ENCODE data around the gene SMYD4. TPM values are rescaled to one million over a fixed set of nuclear protein-coding genes. Genes with fewer than 3 reads are reported as not detected.
"Not testable (repeated sequence)": the region's sequence is repeated elsewhere in the genome, so short reads cannot be mapped to it uniquely, and the experiment has no call there.

The SMYD4 gene
- total RNA-seq, 2 experiments from 2014 or later, result 40.3 to 41.7 TPM

DNA sequence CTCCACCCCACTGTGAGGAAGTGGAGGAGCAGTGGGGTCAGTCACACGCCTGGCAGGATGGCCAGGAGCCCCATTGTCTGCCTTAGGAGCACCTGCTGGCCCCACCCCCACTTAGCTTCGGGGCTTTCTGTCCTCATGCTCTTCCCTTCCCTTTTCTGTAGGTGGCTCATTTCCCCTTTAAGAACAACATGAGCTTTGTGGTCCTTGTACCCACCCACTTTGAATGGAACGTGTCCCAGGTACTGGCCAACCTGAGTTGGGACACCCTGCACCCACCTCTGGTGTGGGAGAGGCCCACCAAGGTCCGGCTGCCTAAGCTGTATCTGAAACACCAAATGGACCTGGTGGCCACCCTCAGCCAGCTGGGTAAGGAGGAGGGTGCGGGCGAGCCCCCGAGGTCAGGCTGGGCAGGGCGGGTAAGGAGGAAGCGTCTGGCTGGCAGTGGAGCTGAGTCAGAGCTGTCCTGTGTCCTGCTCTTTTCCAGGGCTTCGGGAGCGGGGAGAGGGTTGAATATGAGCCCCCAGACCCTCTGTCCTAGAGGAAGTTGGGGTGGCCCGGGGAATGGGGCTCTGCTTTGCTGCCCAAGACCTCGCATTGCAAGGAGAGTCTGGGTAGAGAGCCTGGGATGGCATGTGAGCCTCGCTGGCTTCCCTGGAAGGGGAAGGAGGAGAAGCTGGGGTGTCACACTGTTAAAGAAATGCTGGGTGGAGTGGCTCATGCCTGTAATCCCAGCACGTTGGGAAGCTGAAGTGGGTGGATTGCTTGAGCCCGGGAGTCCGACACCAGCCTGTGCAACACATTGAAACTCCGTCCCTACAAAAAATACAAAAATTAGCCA lies 77.1 kb downstream of the SMYD4 start:
- no peaks in the 10 kb centered on the region for H3K9me3 Mint-ChIP-seq (ENCODE audit: insufficient read depth)
- H3K4me1 Mint-ChIP-seq (ENCODE audit: low read depth), result peaks cover 4% of the 10 kb centered on the region
- POLR2A ChIA-PET, result interaction anchor here (0.6 to 1.5 kb wide), 2 partner anchors 13 to 558 kb away, joined by 3 to 4 read pairs; no protein-coding TSS in a partner anchor
- H3K4me3 Mint-ChIP-seq, result no peak overlapping the region
- H3K36me3 Mint-ChIP-seq (ENCODE audit: low read depth), result no peaks in the 10 kb centered on the region
- ATAC-seq (no peak), DNase-seq (no peak)
- H3K27ac Mint-ChIP-seq, result no peak overlapping the region
- CTCF ChIA-PET, result interaction anchor here (2.3 kb wide), 1 partner anchor 31 kb away, joined by 8 read pairs; no protein-coding TSS in a partner anchor
- no peaks in the 10 kb centered on the region for H3K27me3 Mint-ChIP-seq (ENCODE audit: low read depth)

DNA sequence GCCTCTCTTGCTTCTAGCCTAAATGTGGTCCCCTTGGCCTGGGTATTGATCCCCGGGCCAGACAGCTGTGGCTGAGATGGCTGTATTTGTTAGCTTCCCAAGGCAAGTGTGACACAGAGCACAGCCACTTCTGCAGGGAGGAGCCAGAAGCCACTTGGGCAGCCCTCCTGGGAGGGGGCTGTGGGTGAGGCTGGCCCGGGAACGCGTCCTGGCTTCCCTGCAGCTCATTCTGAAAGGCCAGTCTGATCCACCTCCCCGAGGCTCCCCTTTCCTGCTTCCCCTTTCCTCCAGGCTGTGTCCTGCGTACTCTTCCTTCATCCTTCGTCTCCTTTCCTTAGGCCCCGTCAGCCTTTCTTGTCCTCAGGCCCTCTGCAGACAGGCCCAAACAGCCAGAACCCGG lies 79.1 kb downstream of the SMYD4 start:
- ChIA-PET POLR2A (no interaction called here), CTCF (no interaction called here)
- Mint-ChIP-seq H3K4me3 (no peak overlapping the region), H3K4me1 (ENCODE audit: low read depth) (peaks cover 4% of the 10 kb centered on the region), H3K9me3 (ENCODE audit: insufficient read depth) (no peaks in the 10 kb centered on the region), H3K36me3 (ENCODE audit: low read depth) (no peaks in the 10 kb centered on the region), H3K27ac (no peak overlapping the region), H3K27me3 (ENCODE audit: low read depth) (no peaks in the 10 kb centered on the region)
- DNase-seq (no peak), ATAC-seq (no peak)

DNA sequence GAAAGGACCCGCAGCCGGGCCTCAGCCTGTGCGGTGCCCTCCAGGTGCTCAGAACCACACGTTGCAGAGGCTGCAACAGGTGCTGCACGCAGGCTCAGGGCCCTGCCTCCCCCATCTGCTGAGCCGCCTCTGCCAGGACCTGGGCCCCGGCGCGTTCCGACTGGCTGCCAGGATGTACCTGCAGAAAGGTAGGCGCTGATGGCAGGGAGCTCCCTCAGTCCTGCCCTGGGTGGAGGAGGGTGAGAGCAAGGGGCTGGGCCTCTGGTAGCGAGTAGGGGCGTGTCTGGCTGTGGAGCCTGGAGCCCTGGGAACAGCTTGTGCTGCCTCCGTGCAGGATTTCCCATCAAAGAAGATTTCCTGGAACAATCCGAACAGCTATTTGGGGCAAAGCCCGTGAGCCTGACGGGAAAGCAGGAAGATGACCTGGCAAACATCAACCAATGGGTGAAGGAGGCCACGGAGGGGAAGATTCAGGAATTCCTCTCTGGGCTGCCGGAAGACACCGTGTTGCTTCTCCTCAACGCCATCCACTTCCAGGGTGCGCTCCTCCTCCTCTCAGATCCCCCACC lies 82.6 kb downstream of the SMYD4 start:
- H3K4me1 Mint-ChIP-seq (ENCODE audit: low read depth), result no peaks in the 10 kb centered on the region
- H3K4me3 Mint-ChIP-seq, result no peak overlapping the region
- H3K9me3 Mint-ChIP-seq (ENCODE audit: insufficient read depth), result no peaks in the 10 kb centered on the region
- H3K27me3 Mint-ChIP-seq (ENCODE audit: low read depth), result no peaks in the 10 kb centered on the region
- CTCF ChIA-PET, result no interaction called here
- no peaks in the 10 kb centered on the region for H3K36me3 Mint-ChIP-seq (ENCODE audit: low read depth)
- DNase-seq, result no peak
- H3K27ac Mint-ChIP-seq, result no peak overlapping the region
- ATAC-seq, result no peak
- POLR2A ChIA-PET, result interaction anchor here (0.8 kb wide), 1 partner anchor 9 kb away, joined by 3 read pairs; no protein-coding TSS in a partner anchor

DNA sequence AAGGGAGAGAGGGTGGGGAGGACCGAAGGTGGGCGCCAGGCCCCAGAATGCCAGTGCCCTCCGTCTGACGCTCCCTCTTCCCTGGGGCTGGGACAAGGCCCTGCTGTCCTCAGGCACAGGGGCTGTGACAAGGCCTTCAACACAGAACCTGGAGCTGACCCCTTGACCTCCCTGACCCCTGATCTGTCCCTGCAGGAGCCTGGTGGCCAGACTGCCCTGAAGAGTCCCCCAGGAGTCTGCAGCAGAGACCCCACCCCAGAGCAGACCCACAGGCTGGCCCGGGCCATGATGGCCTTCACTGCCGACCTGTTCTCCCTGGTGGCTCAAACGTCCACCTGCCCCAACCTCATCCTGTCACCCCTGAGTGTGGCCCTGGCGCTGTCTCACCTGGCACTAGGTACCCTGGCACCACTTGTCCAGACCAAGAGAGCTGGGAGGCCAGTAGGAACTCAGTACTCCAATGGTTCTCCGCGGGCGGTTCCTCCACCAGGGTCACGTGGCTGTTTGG lies 84.1 kb downstream of the SMYD4 start:
- ChIA-PET CTCF (no interaction called here), POLR2A (no interaction called here)
- DNase-seq, result no peak
- H3K36me3 Mint-ChIP-seq (ENCODE audit: low read depth), result no peaks in the 10 kb centered on the region
- no peaks in the 10 kb centered on the region for H3K27me3 Mint-ChIP-seq (ENCODE audit: low read depth)
- H3K27ac Mint-ChIP-seq, result no peak overlapping the region
- no peaks in the 10 kb centered on the region for H3K4me1 Mint-ChIP-seq (ENCODE audit: low read depth)
- ATAC-seq, result no peak
- H3K9me3 Mint-ChIP-seq (ENCODE audit: insufficient read depth), result no peaks in the 10 kb centered on the region
- no peak overlapping the region for H3K4me3 Mint-ChIP-seq

DNA sequence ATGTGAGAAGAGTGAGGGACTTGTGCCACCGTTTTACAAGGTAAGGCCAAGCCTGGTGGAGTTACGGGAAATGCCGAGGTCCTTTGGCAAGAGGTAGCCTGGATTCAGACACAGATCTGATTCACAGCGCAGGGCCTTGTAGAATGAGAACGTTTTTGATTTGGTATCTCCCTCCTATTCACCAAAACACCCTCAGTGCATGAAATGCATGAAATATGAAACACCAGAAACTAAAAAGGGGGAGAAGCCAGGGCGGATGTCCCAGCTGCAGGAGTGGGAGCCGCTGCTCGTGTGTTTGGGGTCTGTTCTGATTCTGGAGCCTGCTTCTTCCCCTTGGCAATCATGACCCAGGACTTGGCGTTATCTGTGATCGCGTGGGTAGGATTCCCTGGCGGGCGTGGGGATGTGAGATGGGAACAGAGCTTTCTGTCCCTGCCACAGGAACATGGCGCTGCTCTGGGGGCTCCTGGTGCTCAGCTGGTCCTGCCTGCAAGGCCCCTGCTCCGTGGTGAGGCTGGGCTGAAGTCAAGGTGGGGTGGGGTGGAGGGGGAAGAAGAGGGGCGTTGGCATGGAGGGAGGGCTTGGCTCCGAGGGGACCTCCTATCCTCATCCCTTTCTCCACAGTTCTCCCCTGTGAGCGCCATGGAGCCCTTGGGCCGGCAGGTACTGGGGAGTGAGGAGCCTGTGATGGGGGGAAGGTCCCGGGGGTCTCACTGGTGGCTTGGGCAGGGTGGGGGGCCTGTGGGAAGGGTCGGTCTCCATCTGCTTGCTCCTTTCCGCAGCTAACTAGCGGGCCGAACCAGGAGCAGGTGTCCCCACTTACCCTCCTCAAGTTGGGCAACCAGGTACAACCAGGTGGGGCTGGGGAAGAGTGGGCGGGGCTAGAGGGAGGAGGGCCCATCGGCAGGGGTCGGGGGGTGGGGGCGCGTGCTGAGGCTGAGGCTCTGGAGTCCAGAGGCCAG lies 84.9 kb downstream of the SMYD4 start:
- POLR2A ChIA-PET, result no interaction called here
- ATAC-seq, result no peak
- CTCF ChIA-PET, result no interaction called here

DNA sequence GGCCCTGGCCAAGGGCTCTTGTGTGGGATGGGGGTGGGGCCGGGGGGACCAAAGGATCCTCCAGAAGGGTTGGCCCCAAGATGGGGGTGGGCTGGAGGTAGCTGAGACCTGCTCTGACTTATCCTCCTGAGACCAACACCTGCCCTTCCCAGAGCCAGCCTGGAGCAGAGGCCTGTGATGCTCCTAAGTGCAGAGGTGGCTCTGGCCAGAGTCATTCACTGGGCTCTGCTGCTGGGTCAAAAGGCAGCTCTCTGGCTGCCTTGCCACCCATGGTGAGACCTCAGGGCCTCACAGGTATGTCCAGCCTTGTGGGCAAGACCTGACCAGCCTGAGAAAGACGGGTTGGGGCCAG lies 86.6 kb downstream of the SMYD4 start:
- Mint-ChIP-seq H3K4me1 (ENCODE audit: low read depth) (no peaks in the 10 kb centered on the region), H3K27ac (no peak overlapping the region)
- POLR2A ChIA-PET, result interaction anchor here (1.0 kb wide), 1 partner anchor 14 kb away, joined by 3 read pairs; no protein-coding TSS in a partner anchor

More for the DNA sequence above, 84.9 kb downstream of the SMYD4 start:
- no peak overlapping the region for H3K27ac Mint-ChIP-seq
- H3K9me3 Mint-ChIP-seq (ENCODE audit: insufficient read depth), result no peaks in the 10 kb centered on the region
- no peaks in the 10 kb centered on the region for H3K27me3 Mint-ChIP-seq (ENCODE audit: low read depth)
- H3K4me3 Mint-ChIP-seq, result no peak overlapping the region
- H3K4me1 Mint-ChIP-seq (ENCODE audit: low read depth), result no peaks in the 10 kb centered on the region
- no peak for DNase-seq
- H3K36me3 Mint-ChIP-seq (ENCODE audit: low read depth), result no peaks in the 10 kb centered on the region

DNA sequence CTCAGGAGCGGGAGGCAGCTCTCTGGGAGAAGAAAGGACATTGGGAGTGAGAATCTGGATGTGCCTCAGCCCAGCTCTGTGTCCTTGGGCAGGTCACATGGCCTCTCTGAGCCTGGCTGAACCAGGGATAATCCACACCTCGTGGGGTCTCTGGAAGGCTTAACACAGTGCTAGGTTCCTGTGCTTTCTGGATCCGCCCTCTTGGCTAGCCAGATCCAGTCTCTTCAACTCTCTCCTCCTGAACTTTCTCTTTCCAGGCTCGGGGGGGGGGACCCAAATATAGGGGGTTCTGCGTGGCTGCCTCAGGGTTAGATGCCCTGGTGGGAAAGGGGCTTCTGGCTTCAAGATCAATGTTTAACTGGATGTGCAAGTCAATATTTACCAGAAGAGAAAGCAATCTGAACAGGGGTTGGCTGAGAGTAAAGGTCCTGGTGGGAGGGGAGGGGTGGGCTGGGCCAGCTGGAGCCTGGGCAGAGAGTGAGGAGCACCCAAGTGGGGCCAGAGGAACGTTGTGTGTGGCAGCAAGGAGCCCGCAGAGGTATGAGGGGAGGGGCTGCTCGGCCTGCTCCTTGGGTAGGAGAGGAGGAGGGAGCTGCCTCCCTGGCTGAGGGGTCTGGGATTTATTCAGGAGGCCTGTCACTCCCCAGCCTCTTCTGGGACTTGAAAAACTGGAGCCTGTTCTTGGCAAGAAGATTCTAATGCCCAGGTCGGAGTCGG lies 87.2 kb downstream of the SMYD4 start, which contains the start of gene SERPINF2:
TSS of gene SERPINF2 (plus strand) at position 501 of the 717 bp plus-strand sequence. CDS start 2,125 bp downstream, outside the sequence.
- ChIA-PET CTCF (no interaction called here), POLR2A (interaction anchor here (1.0 kb wide), 1 partner anchor 15 kb away, joined by 3 read pairs; no protein-coding TSS in a partner anchor)
- Mint-ChIP-seq H3K27me3 (ENCODE audit: low read depth) (no peaks in the 10 kb centered on the region), H3K4me3 (no peak within 1 kb of the TSS), H3K36me3 (ENCODE audit: low read depth) (peaks cover 2% of the 10 kb centered on the region), H3K9me3 (ENCODE audit: insufficient read depth) (no peaks in the 10 kb centered on the region), H3K27ac (no peak within 1 kb of the TSS), H3K4me1 (ENCODE audit: low read depth) (no peaks in the 10 kb centered on the region)
- DNase-seq, result no peak
- no peak for ATAC-seq

More for the DNA sequence above, 86.6 kb downstream of the SMYD4 start:
- no peaks in the 10 kb centered on the region for H3K36me3 Mint-ChIP-seq (ENCODE audit: low read depth)
- H3K4me3 Mint-ChIP-seq, result no peak overlapping the region
- DNase-seq, result no peak
- no peaks in the 10 kb centered on the region for H3K9me3 Mint-ChIP-seq (ENCODE audit: insufficient read depth)
- ATAC-seq, result no peak
- CTCF ChIA-PET, result no interaction called here
- H3K27me3 Mint-ChIP-seq (ENCODE audit: low read depth), result no peaks in the 10 kb centered on the region

DNA sequence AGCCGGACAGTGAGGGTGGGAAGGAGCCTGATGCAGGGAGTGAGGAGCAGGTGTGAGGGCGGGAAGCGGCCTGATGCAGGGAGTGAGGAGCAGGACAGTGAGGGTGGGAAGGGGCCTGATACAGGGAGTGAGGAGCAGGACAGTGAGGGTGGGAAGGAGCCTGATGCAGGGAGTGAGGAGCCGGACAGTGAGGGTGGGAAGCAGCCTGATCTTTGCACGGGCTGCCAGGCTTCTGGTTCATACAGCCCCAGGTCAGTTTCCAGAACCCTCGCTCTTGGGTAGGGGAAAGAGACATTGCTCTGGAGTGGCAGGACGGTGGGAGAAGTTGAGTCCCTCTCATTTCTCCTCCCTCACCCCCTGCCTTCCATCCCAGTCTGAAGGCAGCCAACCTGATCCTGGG lies 87.8 kb downstream of the SMYD4 start:
- CTCF ChIA-PET; H3K27me3 Mint-ChIP-seq (ENCODE audit: low read depth); H3K4me1 Mint-ChIP-seq (ENCODE audit: low read depth); DNase-seq; H3K36me3 Mint-ChIP-seq (ENCODE audit: low read depth); H3K9me3 Mint-ChIP-seq (ENCODE audit: insufficient read depth); ATAC-seq; POLR2A ChIA-PET; H3K27ac Mint-ChIP-seq; H3K4me3 Mint-ChIP-seq: not testable (repeated sequence)

DNA sequence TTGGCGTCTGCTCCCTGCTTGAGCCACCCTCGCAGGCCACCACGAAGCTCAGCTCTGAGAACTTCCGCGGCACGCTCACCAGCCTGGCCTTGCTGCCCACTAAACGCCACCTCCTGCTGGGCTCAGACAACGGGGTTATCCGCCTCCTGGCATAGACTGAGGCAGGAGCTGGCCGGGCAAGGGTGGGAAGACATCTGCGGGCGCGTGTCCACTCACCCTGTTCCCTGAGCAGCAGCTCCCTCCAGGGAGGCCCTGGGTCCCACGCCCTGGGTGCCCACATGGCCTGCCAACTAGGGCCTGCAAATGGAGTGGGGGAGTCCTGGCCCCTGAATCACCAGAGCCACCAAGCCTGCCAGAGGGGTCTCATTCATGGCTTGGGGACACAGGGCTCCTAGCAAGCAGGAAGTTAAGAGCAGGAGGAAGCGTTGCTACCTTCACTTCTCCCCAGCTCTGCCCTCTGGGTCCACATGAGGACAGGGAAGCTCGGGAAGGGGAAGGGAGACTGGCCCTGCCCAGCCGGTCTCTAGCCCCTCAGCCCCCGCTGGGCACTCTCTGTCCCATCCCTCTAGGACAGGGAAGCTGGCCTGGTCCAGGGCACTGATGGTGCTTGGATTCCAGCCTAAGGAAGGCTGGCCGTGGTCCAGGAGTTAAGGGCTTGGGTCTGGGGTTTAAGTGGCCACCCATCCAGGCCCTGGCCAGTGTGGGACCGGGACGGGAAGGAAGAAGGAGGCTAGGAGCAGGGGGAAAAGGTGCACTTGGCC lies 92.0 kb downstream of the SMYD4 start:
- Mint-ChIP-seq H3K4me3 (no peak overlapping the region), H3K27me3 (ENCODE audit: low read depth) (no peaks in the 10 kb centered on the region), H3K27ac (no peak overlapping the region), H3K4me1 (ENCODE audit: low read depth) (peaks cover 11% of the 10 kb centered on the region), H3K36me3 (ENCODE audit: low read depth) (peaks cover 12% of the 10 kb centered on the region), H3K9me3 (ENCODE audit: insufficient read depth) (no peaks in the 10 kb centered on the region)
- DNase-seq (no peak), ATAC-seq (no peak)
- ChIA-PET CTCF (interaction anchor here (1.4 kb wide), 1 partner anchor 20 kb away, joined by 5 read pairs; no protein-coding TSS in a partner anchor), POLR2A (interaction anchor here (1.1 kb wide), 1 partner anchor 9 kb away, joined by 3 read pairs; no protein-coding TSS in a partner anchor)

DNA sequence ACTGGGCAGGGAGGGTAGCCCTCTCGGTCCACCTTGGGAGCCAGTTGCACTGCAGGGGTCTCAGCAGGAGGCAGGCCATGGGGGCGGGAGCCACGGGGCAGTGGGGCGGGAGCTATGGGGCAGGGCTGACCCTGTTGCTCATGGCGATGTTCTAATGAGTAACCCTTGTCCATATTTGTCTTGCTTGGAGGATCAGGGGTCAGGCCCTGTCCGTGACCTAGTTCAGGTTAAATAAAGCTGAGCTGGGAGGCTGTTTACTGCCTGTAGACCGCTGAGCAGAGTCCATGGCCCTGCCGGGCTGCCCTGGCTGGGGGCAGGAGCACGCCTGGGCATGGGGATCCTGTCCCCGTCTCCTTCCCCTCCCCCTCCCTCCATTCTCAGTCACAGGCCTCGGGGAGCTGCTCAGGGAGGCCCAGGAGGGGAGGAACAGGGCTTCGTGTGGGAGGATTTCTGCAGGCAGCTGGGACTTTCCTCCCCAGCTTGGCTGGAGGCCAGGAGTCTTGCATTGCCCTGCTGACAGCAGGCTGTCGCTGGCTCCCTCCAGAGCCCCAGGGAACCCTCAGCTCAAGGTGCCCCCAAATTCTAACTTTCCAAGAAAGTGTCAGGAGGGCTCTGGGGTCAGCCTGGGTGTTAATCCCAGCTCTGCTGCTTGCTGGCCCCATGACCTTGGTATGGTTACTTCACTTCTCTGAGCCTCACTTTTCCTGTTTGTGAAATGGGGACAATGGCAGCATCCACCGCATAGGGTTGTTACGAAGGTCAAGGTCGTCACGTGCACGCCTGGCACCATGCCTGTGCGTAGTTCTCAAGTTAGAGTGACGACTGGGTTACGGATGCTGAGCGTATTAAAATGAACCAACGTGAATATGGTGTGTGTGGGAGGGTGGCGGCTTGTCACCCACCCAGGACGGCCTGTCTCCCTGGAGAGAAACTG lies 93.1 kb downstream of the SMYD4 start:
- DNase-seq (no peak), ATAC-seq (no peak)
- peaks cover 11% of the 10 kb centered on the region for H3K4me1 Mint-ChIP-seq (ENCODE audit: low read depth)
- CTCF ChIA-PET, result interaction anchor here (1.4 kb wide), 1 partner anchor 19 kb away, joined by 5 read pairs; no protein-coding TSS in a partner anchor
- H3K27ac Mint-ChIP-seq, result no peak overlapping the region
- no peak overlapping the region for H3K4me3 Mint-ChIP-seq
- no peaks in the 10 kb centered on the region for H3K27me3 Mint-ChIP-seq (ENCODE audit: low read depth)
- no peaks in the 10 kb centered on the region for H3K9me3 Mint-ChIP-seq (ENCODE audit: insufficient read depth)
- peaks cover 12% of the 10 kb centered on the region for H3K36me3 Mint-ChIP-seq (ENCODE audit: low read depth)
- POLR2A ChIA-PET, result no interaction called here
